BLaER1 treated with 17β-estradiol and CSF1 and Interleukin-3, amounts not matched to agents 10 nM and 100 nM (cell line): ENCODE measurements around the gene ADAMTS3.

Experiments
- H3K27ac ChIP-seq, 11 experiments: shearing (Covaris generic); formaldehyde crosslinking; 2 replicates each; pipeline ENCODE4 v1.8.1; 2022
- H3K27me3 ChIP-seq, 11 experiments: shearing (Covaris generic); formaldehyde crosslinking; 2 replicates each; pipeline ENCODE4 v1.8.1; 2022
- H3K36me3 ChIP-seq, 11 experiments: shearing (Covaris generic); formaldehyde crosslinking; 2 replicates each; pipeline ENCODE4 v1.8.1; 2022
- H3K4me1 ChIP-seq, 10 experiments: shearing (Covaris generic); formaldehyde crosslinking; 2 replicates each; pipeline ENCODE4 v1.8.1; 2022
- H3K4me2 ChIP-seq, 11 experiments: shearing (Covaris generic); formaldehyde crosslinking; 2 replicates each; pipeline ENCODE4 v1.8.1; 2022
- H3K4me3 ChIP-seq, 10 experiments: shearing (Covaris generic); formaldehyde crosslinking; 2 replicates each; pipeline ENCODE4 v1.8.1; 2022
- H3K9ac ChIP-seq, 11 experiments: shearing (Covaris generic); formaldehyde crosslinking; 2 replicates each; pipeline ENCODE4 v1.8.1; 2022
- H3K9me3 ChIP-seq, 11 experiments: shearing (Covaris generic); formaldehyde crosslinking; replicated peaks in 1 of 11; 2 replicates each; pipeline ENCODE4 v1.8.1; 2022
- H4K20me1 ChIP-seq, 11 experiments: shearing (Covaris generic); formaldehyde crosslinking; 2 replicates each; pipeline ENCODE4 v1.8.1; 2022
- Cebpa-rat ChIP-seq, 11 experiments: shearing (Covaris generic); IDR thresholded peaks; 2 replicates each; pipeline ENCODE4 v1.8.1; 2022

ADAMTS3 gene

GRCh38 chr4:72577211-72577610 lies 8.2 kb upstream of the ADAMTS3 start:
- Histone ChIP-seq H3K9me3 (no peaks in the 10 kb centered on the region), H3K36me3 (no peaks in the 10 kb centered on the region), H3K4me3 (no peak overlapping the region), H3K4me1 (no peaks in the 10 kb centered on the region), H3K27ac (no peak overlapping the region), H3K27me3 (no peaks in the 10 kb centered on the region), H3K4me2 (no peak overlapping the region), H3K9ac (no peak overlapping the region), H4K20me1 (no peaks in the 10 kb centered on the region)
- no peak for TF ChIP-seq Cebpa-rat (IDR thresholded peaks at IDR 0.05)

- Histone ChIP-seq H4K20me1 (no peaks in the 10 kb centered on the region), H3K4me1 (peaks cover 10 to 27% (median 19%) of the 10 kb centered on the region in 10 experiments)
Measured at GRCh38 chr4:72571337-72571736, 2.3 kb upstream of the ADAMTS3 start.

GRCh38 chr4:72569719-72570235 lies 756 bp upstream of the ADAMTS3 start:
- H3K9ac ChIP-seq = peak overlapping the region in 9 of 11 experiments; percentile 55 to 78 (median 69); a peak in 17 of 22 replicates
- H4K20me1 ChIP-seq = no peaks in the 10 kb centered on the region
- peaks cover 10 to 27% (median 19%) of the 10 kb centered on the region in 10 experiments for H3K4me1 ChIP-seq
- peak overlapping the region in 5 of 11 experiments; percentile 30 to 53 (median 45); a peak in 5 of 22 replicates for H3K27ac ChIP-seq
- H3K27me3 ChIP-seq = peaks cover 0 to 18% (median 9%) of the 10 kb centered on the region in 11 experiments; a peak in 11 of 22 replicates
- no peaks in the 10 kb centered on the region for H3K9me3 ChIP-seq
- H3K4me3 ChIP-seq = peak overlapping the region; percentile 57 to 73 (median 66); a peak in 19 of 20 replicates
- no peak for TF ChIP-seq Cebpa-rat (IDR thresholded peaks at IDR 0.05)
- H3K4me2 ChIP-seq = peak overlapping the region; percentile 88 to 100 (median 99)
- no peaks in the 10 kb centered on the region for H3K36me3 ChIP-seq

More at GRCh38 chr4:72571337-72571736, 2.3 kb upstream of the ADAMTS3 start:
- Histone ChIP-seq H3K9me3 (no peaks in the 10 kb centered on the region), H3K36me3 (no peaks in the 10 kb centered on the region), H3K27me3 (peaks cover 0 to 18% (median 9%) of the 10 kb centered on the region in 11 experiments; a peak in 11 of 22 replicates), H3K4me3 (no peak overlapping the region), H3K9ac (no peak overlapping the region), H3K4me2 (no peak overlapping the region), H3K27ac (no peak overlapping the region)
- no peak for TF ChIP-seq Cebpa-rat (IDR thresholded peaks at IDR 0.05)

- Histone ChIP-seq H3K4me1 (peaks cover 10 to 27% (median 19%) of the 10 kb centered on the region in 10 experiments), H3K9ac (peak overlapping the region in 10 of 11 experiments; percentile 27 to 80 (median 62); a peak in 19 of 22 replicates), H3K4me2 (peak overlapping the region; percentile 88 to 100 (median 99)), H4K20me1 (no peaks in the 10 kb centered on the region), H3K9me3 (no peaks in the 10 kb centered on the region), H3K27me3 (peaks cover 0 to 18% (median 9%) of the 10 kb centered on the region in 11 experiments; a peak in 11 of 22 replicates), H3K36me3 (no peaks in the 10 kb centered on the region), H3K27ac (peak overlapping the region in 9 of 11 experiments; percentile 10 to 60 (median 42); a peak in 15 of 22 replicates), H3K4me3 (peak overlapping the region; percentile 57 to 73 (median 66))
- TF ChIP-seq Cebpa-rat (IDR thresholded peaks at IDR 0.05) = no peak
Measured at GRCh38 chr4:72567821-72568675, 973 bp downstream of the ADAMTS3 start.

- Histone ChIP-seq H3K9ac (no peak overlapping the region), H4K20me1 (no peaks in the 10 kb centered on the region), H3K27ac (no peak overlapping the region)
Measured at GRCh38 chr4:72567036-72567435, 2.0 kb downstream of the ADAMTS3 start.

GRCh38 chr4:72566464-72566972 lies 2.5 kb downstream of the ADAMTS3 start:
- H3K9me3 ChIP-seq = no peaks in the 10 kb centered on the region
- TF ChIP-seq Cebpa-rat (IDR thresholded peaks at IDR 0.05) = no peak
- H3K4me2 ChIP-seq = peak overlapping the region in 6 of 11 experiments; percentile 88 to 99 (median 98); a peak in 6 of 22 replicates
- H3K9ac ChIP-seq = no peak overlapping the region
- H3K36me3 ChIP-seq = no peaks in the 10 kb centered on the region
- no peak overlapping the region for H3K4me3 ChIP-seq
- H4K20me1 ChIP-seq = no peaks in the 10 kb centered on the region
- peaks cover 0 to 18% (median 9%) of the 10 kb centered on the region in 11 experiments; a peak in 11 of 22 replicates for H3K27me3 ChIP-seq
- H3K27ac ChIP-seq = no peak overlapping the region
- H3K4me1 ChIP-seq = peaks cover 10 to 27% (median 19%) of the 10 kb centered on the region in 10 experiments

More at GRCh38 chr4:72567036-72567435, 2.0 kb downstream of the ADAMTS3 start:
- Histone ChIP-seq H3K9me3 (no peaks in the 10 kb centered on the region), H3K27me3 (peaks cover 0 to 18% (median 9%) of the 10 kb centered on the region in 11 experiments; a peak in 11 of 22 replicates), H3K4me2 (peak overlapping the region; percentile 88 to 100 (median 99)), H3K4me3 (no peak overlapping the region), H3K4me1 (peaks cover 10 to 27% (median 19%) of the 10 kb centered on the region in 10 experiments), H3K36me3 (no peaks in the 10 kb centered on the region)
- no peak for TF ChIP-seq Cebpa-rat (IDR thresholded peaks at IDR 0.05)

- Histone ChIP-seq H3K9ac (no peak overlapping the region), H3K4me3 (no peak overlapping the region), H3K27me3 (peaks cover 0 to 17% (median 9%) of the 10 kb centered on the region in 11 experiments; a peak in 11 of 22 replicates), H3K4me2 (no peak overlapping the region), H3K27ac (no peak overlapping the region), H3K9me3 (no peaks in the 10 kb centered on the region), H3K4me1 (peaks cover 10 to 26% (median 18%) of the 10 kb centered on the region in 10 experiments), H3K36me3 (no peaks in the 10 kb centered on the region), H4K20me1 (no peaks in the 10 kb centered on the region)
- no peak for TF ChIP-seq Cebpa-rat (IDR thresholded peaks at IDR 0.05)
Measured at GRCh38 chr4:72564789-72565188, 4.2 kb downstream of the ADAMTS3 start.

GRCh38 chr4:72564184-72564583 lies 4.8 kb downstream of the ADAMTS3 start:
- no peak overlapping the region for H3K4me2 ChIP-seq
- no peak overlapping the region for H3K4me3 ChIP-seq
- no peak for TF ChIP-seq Cebpa-rat (IDR thresholded peaks at IDR 0.05)
- H3K4me1 ChIP-seq = peaks cover 9 to 20% (median 12%) of the 10 kb centered on the region in 10 experiments
- H3K36me3 ChIP-seq = no peaks in the 10 kb centered on the region
- H4K20me1 ChIP-seq = no peaks in the 10 kb centered on the region
- H3K27me3 ChIP-seq = peaks cover 0 to 11% (median 4%) of the 10 kb centered on the region in 11 experiments; a peak in 9 of 22 replicates
- no peaks in the 10 kb centered on the region for H3K9me3 ChIP-seq
- H3K9ac ChIP-seq = no peak overlapping the region
- H3K27ac ChIP-seq = no peak overlapping the region

- no peaks in the 10 kb centered on the region for H4K20me1 ChIP-seq
- H3K4me2 ChIP-seq = no peak overlapping the region
- TF ChIP-seq Cebpa-rat (IDR thresholded peaks at IDR 0.05) = no peak
- no peaks in the 10 kb centered on the region for H3K9me3 ChIP-seq
- no peak overlapping the region for H3K27ac ChIP-seq
- H3K4me3 ChIP-seq = no peak overlapping the region
- H3K36me3 ChIP-seq = no peaks in the 10 kb centered on the region
- no peak overlapping the region for H3K9ac ChIP-seq
- H3K27me3 ChIP-seq = no peaks in the 10 kb centered on the region
- H3K4me1 ChIP-seq = no peaks in the 10 kb centered on the region
Measured at GRCh38 chr4:72558655-72559054, 10.4 kb downstream of the ADAMTS3 start.
